GM12873 (cell line): ENCODE data around the gene DPF3.

Experiments used
- CTCF ChIP-seq: IDR thresholded peaks from 2 replicates; pipeline ENCODE4 v1.5.1; 2012; ENCODE audit warnings: low read depth, mild to moderate bottlenecking, moderate library complexity, low read length, control low read depth; ENCODE audit not compliant: insufficient read depth; ENCODE audit errors: missing control alignments

DPF3 gene

GRCh38 chr14:72590577-72590976 is 303.3 kb downstream of the DPF3 start:
- no peak for TF ChIP-seq CTCF

DNA sequence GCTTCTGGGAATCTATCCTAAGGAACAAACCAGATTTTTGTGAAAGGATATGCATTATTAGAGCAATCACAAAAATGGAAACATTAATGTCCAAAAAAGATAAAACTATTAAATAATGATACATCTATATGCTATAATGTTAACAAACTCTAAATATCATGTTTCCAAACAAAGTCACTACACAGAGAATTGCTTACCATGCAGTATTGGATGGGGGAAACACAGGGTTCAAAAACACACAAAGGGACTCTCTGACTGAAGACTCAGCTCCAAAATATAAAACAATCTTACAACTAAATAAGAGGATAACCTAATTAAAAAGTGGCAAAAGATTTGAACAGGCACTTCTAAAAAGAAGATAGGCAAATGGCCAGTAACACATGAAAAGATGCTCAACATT is 304.2 kb downstream of the DPF3 start:
- no peak for TF ChIP-seq CTCF

DNA sequence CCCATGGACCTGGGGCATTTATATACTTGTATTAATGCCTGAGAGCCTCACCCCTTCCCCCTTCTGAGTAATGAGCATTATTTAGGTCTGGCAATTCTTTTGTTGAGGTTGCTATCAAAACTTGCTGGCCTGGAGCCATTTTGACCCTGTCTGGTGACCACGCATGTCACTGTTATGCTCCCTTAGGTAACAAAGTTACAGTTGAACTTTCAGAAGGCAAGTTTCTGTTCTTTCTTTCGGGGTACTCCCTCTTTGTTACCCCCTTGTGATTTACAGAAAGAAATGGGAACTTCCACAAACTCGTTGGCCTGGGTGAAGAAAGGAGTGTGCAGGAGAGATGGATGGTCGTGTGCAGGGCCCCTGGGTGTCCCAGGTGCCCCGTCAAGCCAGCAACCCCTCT is 305.4 kb downstream of the DPF3 start:
- no peak for TF ChIP-seq CTCF

DNA sequence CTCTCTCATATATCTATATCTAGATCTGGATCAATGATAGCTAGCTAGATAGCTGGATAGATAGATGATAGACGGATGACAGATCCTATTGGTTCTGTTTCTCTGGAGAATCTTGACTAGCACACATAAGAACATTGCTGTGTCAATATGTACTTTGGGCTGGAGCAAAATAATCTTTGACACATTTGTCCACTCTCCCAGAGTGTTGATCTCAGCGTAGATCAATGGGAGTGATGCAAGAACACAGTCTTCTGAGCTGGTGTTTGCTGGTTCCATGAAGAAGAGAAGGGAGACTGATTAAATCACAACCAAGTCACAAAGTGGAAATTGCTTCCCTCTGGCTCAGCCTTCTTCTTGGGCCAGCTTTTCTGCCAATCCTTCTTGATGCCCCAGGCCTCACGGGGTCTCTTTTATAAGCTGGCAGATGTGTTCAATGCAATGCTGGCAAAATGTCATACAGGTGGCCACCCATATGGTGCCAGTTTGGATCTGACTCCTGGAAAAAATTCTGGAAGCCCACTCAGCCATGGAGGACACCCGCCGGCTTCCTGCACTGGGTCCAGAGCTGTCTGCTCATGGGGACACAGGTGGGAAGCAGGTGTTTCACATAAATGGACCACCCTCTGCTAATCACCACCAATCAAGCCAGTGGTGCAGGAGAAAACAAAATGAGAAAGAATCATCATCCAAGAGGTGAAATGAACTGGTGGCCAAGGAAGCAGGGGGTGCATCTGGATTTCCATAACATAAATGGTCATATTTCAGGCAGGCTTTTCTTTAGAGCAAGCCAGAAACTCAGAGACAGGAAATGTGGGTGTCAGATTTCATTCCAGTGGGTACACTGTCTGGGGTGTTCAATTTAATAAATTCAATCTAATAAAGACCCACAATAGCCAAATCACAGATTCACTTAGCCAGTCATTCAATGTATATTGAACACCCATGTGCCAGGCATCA is 310.3 kb downstream of the DPF3 start:
- TF ChIP-seq CTCF = no peak

DNA sequence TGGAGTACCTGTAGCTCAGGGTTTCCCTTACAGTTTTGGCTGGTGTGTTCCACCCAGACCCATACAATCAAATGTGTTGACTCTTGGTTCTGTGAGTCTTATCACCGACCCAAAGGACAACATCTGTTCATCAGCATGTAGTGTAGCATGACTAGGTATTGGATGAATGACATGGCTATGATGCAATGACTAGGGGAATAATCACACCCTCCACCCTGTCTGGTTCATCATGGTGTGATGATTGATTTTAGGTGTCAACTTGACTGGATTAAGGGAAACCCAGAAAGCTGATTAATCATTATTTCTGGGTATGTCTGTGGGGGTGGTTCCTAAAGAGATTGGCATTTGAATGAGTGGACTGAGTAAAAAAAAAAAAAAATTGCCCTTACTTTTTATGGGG is 311.3 kb downstream of the DPF3 start:
- TF ChIP-seq CTCF = no peak

- no peak for TF ChIP-seq CTCF
These were observed 315.4 kb downstream of the DPF3 start for GRCh38 chr14:72578514-72578913.

DNA sequence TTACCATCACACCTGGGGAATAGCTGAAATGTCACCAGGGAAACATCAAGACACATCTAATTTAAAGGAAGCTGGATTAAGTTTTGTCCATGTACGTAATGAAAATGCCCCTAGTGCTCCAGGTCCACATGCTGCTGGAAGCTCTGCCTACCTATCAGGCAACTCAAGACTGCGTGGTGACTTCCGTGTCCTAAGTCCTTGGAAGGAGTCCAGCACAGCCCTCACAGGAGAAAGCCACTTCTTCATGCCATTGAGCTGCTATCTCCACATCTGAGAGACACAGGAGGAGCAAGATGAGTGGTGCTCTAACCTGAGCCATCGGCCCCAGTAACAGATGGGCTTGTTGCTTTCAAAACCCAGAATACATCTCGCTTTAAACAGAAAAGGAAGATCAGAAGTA is 316.4 kb downstream of the DPF3 start:
- no peak for TF ChIP-seq CTCF
